GM21447 (cell line): ENCODE results near the gene PCK2.
"Not testable (repeated sequence)": the region's sequence is repeated elsewhere in the genome, so short reads cannot be mapped to it uniquely, and the experiment has no call there.

Experiments used
- ATAC-seq: cut with Tn5 transposase; IDR thresholded peaks from one replicate; pipeline ENCODE4 v1.9.1; 2021; ENCODE audit not compliant: unreplicated experiment

Gene PCK2

DNA sequence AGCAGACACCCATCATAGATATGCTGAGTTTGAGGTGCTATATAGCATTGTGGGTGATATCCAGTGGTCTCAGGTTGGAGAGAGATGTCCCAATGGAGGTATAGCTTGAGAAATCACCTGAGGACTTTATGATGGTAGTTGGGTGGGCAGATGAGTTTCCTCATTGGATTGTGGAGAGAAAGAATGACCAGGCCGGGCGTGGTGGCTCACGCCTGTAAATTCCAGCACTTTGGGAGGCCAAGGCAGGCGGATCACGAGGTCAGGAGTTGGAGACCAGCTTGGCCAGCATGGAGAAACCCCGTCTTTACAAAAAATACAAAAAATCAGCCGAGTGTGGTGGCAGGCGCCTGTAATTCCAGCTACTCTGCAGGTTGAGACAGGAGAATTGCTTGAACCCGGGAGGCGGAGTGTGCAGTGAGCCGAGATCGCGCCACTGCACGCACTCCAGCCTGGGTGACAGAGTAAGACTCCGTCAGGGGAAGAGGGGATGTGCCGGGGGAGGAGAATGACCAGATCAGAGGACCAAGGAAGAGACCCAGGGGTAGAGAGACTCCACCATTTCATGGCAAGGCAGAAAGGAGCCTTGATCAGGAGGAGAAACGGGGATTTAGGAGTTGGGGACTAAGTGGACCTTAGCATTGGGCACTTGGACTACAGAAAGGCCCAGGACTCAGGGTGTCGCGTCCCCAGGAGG is 757 bp upstream of the PCK2 start:
- no peak for ATAC-seq

DNA sequence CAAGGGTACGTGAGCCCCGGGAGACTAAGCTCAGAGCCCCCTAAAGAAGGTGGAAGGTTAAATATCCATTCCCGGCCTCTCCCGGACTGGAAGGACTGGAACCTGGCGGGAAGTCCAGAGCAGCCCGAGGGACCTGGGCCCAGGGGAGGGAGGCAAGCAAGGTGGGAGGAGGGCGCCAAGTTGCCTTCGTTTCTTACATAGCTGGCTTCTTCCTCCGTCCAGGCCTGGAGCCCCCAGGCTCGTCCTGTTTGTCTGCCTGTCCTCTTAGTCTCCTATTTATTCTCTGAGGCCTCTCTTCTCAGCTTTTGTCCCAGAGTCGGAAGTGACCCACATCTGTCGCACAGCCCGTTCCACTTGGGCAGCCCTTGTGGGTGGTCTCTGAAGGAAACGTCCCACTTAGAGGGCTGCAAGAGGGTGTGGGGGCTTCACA is 745 bp downstream of the PCK2 start:
- ATAC-seq, result peak; percentile 3

DNA sequence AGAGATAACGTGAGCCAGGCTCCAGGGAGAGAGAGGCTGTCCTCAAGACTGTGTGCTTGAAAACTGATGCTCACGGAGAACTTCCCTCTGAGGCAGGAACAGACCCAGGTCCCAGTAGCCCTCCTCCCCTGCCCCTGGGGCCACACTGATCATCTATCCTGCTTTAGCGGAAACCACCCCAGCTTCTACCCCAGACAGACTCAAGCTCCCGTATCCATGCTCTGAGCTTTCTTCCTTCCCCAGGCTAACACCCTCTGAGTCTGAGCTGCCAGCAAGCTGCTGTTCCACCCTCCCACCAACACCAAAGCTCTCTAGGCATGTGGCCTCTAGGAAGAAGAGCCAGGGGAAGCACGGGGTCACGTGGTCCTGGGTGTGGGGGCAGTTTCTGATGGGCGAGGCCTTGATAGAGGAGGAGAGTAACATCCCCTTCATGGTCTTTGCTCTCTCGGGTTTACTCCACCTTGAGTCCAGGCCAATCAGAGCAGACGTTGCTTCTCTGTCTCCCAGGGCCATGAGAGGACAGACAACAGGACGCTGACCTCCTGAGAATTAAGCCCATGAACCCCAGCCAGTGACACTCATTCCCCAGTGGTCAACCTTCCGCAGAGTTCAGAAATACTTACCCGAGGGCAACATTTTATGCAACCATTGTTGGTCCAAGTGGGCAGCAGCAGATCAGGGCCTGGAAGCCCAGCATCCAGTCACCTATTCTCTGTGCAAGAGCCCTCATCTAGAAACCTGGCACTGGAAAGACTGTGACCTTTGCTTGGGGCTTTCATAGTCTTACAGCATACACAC is 1.4 kb downstream of the PCK2 start:
- ATAC-seq, result peak; percentile 68

DNA sequence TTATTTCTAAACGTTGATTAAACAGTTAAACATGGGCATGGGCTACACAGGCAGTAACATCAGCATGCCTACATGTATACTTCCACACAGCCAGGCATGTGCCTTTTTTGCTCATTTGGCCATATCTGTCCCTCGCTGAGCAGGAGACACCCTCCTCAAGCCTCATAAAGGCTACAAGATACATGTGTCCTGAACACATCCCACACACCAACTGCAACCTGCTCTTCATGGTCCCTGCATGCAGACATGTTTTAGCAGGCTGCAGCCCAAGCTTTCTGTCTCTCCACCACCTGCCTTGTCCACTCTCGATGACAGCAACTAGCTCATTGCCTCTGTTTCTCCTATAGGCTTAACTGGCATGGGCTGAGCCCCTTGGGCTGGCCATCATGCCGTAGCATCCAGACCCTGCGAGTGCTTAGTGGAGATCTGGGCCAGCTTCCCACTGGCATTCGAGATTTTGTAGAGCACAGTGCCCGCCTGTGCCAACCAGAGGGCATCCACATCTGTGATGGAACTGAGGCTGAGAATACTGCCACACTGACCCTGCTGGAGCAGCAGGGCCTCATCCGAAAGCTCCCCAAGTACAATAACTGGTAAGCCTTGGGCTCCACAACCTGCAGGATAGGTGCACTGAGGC is 2.6 kb downstream of the PCK2 start:
- ATAC-seq, result no peak

DNA sequence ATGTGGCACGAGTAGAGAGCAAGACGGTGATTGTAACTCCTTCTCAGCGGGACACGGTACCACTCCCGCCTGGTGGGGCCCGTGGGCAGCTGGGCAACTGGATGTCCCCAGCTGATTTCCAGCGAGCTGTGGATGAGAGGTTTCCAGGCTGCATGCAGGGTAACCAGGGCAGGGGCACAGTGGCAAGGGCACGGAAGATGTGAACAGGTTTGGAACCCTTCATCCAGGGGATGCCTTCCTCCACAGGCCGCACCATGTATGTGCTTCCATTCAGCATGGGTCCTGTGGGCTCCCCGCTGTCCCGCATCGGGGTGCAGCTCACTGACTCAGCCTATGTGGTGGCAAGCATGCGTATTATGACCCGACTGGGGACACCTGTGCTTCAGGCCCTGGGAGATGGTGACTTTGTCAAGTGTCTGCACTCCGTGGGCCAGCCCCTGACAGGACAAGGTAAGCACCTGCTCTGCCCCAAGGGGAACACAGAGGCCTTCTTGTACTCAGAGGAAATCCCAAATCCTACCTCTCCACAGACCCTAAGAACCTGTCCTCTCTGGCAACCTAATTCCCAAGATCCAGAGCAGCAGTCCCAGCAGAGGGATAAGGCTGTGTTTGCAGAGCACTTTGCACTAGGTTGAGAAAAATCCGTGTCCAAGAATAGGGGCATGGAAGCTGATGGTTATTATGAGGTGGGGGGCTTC is 4.3 kb downstream of the PCK2 start:
- ATAC-seq, result no peak

DNA sequence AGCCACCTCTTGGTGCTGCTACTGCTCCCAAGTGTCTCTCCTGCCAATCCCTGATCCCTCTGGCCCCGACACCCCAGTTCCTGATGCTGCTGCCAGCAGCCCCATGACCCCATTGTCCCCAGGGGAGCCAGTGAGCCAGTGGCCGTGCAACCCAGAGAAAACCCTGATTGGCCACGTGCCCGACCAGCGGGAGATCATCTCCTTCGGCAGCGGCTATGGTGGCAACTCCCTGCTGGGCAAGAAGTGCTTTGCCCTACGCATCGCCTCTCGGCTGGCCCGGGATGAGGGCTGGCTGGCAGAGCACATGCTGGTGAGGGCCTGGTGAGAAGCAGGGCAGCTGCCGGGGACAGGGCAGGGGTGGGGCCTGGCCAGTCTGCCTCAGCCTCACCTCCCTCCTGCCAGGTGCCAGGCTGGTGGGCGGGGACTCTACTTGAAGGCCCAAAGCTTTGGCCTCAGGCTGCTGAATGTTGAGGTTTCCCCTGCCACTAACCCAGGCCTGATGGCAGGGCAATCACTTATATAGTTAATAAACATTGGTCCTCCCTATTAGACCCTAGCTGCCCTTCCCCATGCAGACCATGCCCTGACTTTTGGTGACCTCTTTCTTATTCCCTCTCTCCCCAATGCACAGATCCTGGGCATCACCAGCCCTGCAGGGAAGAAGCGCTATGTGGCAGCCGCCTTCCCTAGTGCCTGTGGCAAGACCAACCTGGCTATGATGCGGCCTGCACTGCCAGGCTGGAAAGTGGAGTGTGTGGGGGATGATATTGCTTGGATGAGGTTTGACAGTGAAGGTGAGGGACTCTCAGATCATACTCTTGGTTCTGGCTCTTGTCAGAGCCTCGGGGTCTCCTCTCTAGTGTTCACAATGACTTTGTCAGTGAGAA is 5.1 kb downstream of the PCK2 start:
- ATAC-seq, result no peak

DNA sequence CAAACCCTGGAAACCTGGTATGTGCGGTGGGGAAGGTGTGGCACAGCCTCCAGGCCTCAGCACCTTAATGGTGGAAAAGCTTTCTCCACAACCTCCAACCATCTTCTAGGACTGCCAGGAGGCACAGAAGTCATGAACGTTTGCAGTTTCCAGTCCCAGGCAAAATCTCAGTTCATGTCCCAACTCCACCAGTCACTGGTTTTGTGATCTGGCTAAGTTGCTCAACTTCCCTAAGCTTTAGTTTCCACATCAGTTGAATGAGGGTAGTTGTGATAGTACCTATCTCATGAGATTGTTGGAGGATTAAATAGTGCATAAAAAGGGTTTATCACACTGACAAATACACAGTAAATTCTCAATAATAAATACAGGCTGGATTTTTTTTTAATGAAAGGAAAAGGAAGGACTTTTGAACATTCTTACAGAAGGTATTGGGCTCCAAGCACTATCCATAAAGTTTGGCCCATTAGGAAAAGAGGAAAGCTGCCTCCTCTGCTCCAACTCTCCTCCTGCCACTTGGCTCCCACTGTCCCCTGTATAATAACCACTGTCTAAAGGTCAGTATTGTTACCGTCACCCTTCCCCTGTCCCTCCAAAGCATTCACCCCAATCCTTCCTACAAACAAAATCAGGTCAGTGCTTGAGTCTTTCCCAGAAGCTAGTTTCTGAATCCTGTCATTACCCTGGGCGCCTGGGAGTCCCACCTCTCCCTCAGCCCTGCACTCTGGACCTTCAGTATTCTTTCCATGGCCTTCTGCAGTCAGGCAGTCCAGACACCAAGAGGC is 6.3 kb downstream of the PCK2 start:
- ATAC-seq, result no peak

DNA sequence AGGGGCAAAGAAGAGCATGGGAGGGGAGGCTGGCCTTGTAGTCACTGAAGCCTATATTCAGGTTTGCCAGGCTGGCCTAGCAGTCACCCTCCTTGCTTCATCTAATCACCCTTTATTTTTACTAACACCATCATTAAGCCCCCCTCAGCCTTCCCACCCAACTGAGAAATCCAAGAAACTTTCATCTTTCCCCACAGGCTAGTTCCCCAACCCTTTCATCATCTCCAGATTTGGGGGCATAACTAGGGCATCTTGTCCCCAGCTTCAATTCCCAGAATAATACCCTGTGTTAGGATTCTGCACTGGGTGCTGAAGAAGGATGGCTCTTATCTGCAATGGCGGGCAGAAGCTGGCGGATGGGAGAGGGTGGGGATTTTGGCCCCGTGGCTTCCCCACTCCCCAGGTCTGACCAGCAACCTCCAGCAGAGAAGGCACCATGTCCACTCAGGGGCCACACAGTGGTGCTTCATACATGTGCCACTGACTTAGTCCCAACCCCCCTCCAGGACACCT is 6.9 kb downstream of the PCK2 start:
- ATAC-seq, result no peak

DNA sequence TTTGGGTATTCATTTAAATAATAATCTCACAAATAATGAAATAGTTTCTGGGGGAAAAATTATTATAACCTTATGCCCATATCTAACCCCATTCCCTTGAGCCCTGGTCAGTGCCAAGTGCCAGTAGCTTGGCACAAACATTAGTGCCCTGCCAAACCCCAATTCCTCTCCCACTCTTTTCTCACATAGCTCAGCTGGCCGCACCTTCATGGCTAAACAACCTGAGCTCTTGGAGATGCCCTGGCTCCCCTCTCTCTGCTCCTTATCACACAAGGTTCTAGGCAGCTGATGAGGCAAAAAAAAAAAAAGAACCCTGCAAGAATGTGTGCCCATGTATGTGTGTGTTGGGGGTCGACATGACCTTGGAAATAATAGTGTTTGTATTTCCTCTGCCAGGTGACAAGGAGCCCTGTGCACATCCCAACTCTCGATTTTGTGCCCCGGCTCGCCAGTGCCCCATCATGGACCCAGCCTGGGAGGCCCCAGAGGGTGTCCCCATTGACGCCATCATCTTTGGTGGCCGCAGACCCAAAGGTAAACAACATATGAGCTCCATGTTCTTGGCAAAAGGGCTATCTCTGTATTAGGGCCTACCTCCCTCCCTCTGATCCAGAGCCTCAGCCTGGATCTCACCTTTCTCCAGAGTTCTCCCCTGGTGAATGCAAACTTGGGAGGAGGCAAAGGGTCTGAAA is 8.4 kb downstream of the PCK2 start:
- no peak for ATAC-seq

DNA sequence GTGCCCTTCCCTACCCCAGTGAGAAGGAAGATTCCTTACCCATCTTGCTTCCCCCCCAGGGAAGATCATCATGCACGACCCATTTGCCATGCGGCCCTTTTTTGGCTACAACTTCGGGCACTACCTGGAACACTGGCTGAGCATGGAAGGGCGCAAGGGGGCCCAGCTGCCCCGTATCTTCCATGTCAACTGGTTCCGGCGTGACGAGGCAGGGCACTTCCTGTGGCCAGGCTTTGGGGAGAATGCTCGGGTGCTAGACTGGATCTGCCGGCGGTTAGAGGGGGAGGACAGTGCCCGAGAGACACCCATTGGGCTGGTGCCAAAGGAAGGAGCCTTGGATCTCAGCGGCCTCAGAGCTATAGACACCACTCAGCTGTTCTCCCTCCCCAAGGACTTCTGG is 9.3 kb downstream of the PCK2 start:
- ATAC-seq, result no peak

DNA sequence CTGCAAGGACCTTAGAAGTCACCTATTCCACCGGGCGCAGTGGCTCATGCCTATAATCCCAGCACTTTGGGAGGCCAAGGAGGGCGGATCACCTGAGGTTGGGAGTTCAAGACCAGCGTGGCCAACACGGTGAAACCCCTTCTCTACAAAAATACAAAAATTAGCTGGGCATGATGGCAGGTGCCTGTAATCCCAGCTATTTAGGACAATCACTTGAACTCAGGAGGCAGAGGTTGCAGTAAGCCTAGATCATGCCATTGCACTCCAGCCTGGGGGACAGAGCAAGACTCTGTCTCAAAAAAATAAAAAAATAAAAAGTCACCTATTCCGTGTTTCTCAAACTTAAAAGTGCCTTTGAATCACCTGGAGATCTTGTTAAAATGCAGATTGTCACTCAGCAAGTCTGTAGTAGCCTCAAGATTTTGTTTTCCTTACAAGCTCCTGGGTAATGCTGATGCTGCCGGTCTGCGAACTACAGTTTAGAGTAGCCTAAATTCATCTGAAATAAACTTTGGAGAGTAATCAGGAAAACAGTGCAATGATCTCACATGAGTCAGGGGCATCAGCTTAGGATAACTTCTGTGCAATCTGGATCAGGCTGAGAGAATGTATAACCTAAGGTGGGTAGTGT is 11.6 kb downstream of the PCK2 start:
- not testable (repeated sequence) for ATAC-seq

DNA sequence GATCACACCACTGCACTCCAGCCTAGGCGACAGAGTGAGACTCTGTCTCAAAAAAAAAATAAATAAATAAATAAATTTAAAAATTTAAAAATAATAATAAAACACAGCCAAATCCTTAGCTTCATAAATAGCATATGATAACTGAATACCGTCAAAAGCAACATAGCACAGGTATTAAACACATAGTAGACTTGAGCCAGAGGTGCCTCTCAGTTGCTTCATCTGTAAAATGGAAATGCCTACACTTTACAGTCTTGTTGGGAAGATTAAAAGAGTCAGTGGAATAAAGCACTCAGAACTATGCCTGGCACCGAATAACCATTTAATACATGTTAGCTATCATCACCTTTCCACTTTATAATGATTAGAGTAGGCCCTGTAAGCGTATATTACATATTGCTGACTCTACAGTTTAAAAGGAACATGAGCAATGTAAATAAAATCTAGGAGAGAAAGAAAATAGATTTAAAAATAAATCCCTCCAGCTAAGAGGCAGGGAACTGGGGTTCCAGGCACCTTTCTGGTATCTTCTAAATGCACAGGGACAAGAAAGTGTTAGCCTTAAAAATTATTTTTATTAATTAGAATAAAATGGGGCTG is 12.7 kb downstream of the PCK2 start:
- ATAC-seq, result no peak

DNA sequence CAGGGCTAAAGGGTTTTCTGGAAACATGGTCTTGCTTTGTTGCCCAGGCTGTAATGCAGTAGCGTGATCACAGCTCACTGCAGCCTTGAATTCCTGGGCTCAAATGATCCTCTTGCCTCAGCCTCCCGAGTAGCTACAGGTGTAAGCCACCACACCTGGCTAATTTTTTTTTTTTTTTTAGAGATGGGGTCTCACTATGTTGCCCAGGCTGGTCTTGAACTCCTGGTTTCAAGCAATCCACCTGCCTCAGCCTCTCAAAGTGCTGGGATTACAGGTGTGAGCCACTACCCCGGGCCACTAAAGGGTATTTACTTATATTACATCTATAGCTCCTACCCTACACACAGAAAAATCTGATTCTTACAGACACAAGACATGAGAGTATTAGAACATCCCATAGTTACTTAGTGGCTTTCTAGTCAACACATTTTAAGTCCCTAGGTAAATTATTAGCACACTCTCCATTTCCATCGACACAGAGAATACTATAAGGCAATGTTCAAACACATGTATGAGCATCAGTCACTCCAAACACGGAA is 14.3 kb downstream of the PCK2 start:
- no peak for ATAC-seq

DNA sequence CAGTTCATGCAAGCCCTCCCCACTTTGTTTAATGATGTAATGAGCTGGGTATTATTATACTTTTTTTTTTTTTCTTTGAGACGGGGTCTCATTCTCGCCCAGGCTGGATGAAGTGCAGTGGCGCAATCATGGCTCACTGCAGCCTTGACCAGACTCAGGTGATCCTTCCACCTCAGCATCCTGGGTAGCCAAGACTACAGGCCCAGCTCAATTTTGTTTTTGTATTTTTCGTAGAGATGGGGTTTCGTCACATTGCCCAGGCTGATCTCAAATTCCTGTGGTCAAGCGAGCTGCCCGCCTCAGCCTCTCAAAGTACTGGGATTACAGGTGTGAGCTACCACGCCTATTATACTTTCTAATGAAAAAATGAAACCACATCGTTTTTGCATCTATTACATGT is 15.9 kb downstream of the PCK2 start:
- ATAC-seq, result no peak

DNA sequence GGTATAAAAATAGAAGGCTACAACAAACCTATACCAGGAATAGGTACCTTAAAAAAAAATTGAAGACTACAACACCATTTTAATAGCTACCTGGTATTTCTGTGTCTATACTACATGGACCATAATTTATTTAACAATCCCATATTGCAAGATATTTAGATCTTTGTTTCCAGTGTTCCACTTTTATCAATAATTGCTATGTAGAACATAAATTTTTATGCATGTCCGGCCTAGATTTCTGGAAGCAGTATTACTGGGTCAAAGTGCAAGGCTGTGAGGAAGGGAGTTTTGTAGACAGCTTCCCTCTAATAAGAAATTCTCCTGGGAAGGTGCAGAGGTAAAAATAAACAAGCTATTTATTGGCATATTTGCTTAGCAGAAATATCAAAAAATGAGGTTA is 16.4 kb downstream of the PCK2 start:
- ATAC-seq, result no peak

DNA sequence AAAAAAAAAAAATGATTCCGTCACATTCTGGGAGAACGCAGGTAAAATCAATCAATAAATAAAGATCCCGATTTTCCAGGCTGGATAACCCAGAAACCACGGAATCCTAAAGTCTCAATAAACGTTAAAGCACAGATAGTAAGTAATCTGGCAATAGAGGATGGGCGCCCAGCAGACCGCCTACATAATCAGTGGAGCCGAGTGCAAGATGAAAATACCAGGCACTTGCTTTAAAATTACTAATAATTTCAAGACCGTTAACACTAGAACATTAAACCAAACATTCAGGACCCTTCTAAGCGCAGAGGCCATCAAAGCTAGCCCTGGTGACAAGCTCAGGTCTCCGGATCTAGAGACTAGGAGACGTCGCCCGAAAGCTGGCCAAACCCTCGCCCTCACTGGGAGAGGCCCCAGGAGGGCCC is 19.3 kb downstream of the PCK2 start:
- ATAC-seq, result no peak

DNA sequence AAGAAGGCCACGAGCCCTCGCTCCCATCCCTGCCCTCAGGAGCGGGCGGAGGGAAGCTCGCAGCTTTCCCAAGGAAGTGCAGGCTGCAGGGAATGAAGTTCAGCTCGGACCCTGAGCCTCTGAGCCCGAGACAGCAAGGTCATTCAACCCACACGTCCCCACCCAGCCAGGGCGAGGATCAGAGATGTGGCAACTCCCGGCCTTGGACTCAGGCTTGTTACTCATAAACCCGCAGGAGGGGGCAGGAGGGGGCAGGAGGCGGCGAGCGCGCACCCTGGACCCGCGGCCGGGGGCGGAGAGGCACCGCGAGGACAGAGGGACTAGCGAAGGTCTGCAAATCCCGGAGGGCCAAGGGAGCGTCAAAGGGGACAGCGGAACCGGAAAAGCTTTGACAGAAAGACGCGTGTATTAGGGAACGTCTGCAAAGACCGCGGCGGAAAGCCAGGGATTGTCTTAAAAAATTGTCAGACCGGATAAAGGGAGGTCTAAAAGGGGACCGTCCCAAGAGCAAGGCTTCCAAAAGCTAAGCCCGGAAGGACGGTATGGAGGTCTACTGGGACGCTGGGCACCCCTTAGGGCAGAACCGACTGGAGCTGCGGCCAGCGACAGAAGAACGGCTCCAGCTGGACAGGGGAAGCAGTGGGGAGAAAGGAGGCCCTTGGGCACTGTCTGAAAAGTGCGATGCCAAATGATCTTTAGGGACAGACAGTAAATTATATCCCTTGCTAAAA is 19.9 kb downstream of the PCK2 start:
- peak; percentile 32 for ATAC-seq
